ENCODE measurements around the gene CACNA1I.
"Not testable (repeated sequence)": the region's sequence is repeated elsewhere in the genome, so short reads cannot be mapped to it uniquely, and the experiment has no call there.

The CACNA1I gene

GRCh38 chr22:39724390-39724789, 153.8 kb downstream of the CACNA1I start:
- no peak for DNase-seq

GRCh38 chr22:39724857-39725256, 154.3 kb downstream of the CACNA1I start:
- DNase-seq, result no peak

DNA sequence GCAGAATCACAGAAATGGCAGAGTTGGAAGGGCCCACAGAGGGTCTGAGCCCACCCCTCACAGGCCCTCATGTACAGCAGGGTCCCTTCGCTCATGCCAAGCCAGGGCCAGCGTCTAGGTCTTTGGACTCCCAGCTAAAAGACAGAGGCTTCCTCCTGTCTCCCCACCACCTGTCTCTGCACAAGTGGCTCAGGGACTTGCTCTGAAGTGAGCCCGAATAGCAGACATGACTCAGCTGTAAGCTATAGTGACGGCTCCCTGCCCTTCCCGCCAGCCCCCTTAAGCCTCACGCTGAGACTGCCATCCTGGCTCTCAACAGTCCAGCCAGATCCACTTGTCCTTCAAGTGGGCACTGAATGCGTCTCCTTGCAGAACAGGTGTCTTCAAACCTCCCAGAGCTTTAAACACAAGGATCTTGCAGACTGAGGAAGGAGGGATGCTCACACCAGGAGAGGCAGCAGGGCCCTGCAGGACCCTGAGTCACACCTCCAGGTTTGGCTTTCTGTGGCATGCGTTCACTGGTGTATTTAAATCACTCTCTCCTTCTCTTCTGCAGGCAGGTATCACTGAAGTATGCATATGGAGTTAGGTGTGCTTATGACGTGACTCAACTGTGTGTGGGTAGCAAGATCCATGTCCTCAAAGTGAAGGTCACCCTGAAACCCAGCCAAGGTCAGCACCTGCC, 154.9 kb downstream of the CACNA1I start:
- no peak for DNase-seq

DNA sequence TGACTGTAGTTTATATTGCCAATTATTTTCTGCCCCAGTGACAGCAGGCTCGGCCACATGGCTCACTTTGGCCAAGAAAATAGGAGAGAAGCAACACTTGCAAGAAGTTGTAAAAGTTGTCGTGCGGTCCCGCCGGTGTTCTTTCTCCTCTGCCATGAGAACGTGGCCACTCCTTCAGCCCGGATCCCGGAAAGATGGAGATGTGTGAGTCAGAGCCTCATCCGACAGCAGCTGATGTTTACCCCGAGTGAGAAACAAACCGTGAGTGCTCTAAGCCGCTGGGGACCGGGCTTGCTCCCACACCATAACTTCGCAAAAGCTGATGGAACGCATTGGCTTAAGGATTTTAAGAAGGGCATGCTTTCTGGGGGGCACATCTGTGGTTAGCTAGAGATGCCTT, 157.0 kb downstream of the CACNA1I start:
- no peak for DNase-seq

DNA sequence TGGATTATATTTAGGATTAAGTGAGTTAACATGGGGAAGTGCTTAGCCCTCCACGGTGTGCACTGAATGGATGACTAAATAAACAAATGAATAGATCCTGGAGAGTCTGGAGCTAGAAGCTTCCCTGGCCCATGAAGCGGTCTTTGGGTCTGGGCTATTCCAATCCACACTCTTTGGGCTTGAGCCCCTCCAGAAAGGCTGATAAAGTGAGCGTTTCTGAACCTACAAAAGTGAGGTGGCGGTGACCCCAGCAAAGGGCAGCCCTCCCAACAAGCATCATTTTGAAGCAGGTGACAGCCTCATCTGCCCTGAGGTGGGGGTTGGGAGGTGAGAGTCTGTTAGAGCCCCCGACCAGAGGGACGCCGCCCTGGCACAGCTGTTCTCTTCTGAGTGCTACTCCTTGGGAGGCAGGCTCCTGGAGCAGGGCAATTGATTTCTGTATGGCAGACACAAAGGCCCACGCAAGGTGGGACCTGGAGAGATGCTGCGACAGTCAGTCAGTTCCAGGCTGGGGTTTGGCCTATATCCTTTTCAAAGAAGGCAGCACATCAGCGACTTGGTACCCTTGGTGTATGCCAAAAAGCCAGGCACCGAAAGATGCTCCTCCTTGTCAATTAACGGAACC, 157.8 kb downstream of the CACNA1I start:
- DNase-seq, result no peak

DNA sequence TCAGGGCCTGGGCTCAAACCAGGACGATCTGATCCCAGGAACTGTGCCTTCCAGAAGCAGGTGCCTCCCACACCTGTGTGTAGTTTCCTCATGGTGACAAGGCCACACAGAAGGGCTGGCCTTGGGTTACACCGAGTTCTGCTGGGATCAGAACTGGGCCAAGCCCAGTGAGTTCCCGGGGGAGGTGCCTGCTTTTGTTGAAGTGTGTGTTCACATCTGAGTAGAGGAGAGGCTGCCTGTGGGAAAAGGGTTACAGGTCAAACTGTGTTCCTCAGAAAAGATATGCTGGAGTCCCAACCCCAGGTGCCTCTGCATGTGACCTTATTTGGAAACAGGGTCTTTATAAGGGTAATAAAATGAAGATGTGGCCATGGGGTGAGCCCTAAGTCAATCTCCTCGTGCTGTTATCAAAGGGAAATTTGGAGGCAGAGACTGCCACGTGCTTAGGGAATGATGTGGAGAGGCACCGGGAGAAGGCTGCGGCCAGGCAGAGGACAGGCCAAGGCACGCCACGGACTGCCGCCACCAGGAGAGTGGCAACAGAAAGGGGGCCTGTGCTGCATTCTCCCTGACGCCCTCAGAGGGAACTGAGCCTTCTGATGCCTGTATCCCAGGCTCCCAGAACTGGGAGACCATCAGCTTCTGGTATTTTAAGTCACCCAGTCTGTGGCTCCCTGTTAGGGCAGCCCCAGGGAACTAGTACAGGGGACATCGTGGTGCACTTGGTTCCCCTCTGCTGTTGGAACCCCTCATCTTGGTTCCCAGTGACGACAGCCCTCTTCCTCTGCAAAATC, 158.8 kb downstream of the CACNA1I start:
- no peak for DNase-seq

DNA sequence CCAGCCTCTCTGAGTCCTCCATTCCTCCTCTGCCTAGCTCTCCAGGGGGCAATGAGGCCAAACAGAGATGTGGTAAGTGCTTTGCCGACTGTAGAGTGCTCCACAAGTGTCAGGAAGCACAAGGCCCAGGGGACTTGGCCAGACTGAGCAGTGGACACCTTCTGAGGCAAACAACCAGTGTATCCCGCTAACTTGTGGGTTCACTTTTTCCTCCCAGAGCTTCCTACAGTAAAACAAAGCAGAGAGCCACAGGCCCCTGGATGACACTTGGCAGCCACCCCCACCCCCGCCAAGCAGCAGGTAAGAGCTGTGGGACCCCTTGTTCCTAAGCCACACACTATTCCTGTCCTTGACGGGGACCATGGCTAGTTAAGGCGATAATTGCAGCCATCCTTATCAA, 160.9 kb downstream of the CACNA1I start:
- no peak for DNase-seq

GRCh38 chr22:39731881-39732555, 161.5 kb downstream of the CACNA1I start:
- no peak for DNase-seq

- DNase-seq, result no peak
These were observed 162.1 kb downstream of the CACNA1I start for GRCh38 chr22:39732625-39733024.

- DNase-seq, result no peak
These were observed 162.6 kb downstream of the CACNA1I start for GRCh38 chr22:39733191-39733590.

DNA sequence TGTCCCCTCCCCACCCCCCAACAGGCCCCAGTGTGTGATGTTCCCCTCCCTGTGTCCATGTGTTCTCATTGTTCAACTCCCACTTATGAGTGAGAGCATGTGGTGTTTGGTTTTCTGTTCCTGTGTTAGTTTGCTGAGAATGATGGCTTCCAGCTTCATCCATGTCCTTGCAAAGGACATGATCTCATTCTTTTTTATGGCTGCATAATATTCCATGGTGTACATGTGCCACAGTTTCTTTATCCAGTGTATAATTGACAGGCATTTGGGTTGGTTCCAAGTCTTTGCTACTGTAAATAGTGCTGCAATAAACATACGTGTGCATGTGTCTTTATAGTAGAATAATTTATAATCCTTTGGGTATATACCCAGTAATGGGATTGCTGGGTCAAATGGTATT, 163.5 kb downstream of the CACNA1I start:
- DNase-seq, result not testable (repeated sequence)

DNA sequence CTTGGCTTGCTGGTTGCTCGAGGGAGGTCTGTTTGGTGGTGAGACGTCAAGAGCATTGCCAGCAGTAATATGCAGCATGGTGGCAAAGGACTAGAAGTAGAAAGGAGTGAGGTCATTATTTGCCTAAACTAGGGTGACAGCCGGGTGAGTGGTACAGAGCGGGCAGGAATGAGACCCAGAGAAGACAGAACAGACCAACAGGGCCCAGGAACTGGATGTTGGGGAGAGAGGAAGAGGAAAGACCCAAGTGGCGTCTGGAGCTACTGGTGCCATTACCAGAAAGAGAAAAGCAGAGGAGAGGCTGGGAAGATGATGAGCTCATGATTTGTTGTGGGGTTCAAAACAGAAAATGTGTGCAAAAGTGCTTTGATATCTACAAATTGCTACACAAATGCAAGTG, 164.3 kb downstream of the CACNA1I start:
- DNase-seq, result no peak

DNA sequence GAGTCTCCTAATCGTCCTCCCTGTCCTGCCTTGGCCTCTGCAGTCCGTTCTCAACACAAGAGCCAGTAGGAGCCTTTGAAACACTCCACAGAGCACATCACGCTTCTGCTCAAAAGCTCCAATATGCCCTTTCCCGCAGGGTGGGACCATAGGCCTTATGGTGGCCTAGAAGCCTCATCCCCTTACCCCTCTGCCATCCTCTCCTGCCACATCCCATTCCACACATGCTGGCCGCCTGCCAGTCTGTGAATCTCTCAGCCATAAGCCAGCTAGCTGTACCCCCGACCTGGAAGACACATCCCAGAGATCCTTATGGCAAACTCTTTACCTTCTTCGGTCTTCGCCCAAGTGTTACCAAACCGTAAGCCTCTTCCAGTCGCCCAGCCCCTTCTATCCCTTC, 165.2 kb downstream of the CACNA1I start:
- DNase-seq, result no peak

DNA sequence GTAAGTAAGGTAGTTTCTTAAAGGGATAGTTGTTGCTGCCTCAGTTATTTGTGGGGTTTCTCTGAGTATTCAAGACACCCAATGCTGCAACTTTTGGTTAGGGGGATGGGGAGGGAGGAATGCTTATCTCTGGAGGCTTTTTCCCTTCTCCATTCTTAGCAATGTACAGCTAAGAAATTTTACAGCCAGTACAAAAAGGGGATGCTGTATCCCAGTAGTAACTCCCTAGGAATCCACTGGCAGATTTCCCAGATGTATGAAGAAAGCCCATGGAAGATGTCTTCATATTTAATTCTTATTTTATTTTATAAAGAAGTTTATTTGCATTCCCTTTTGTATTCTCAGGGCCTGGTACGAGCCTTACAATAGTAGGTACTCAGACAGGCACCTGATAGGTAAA, 168.2 kb downstream of the CACNA1I start:
- no peak for DNase-seq
